Endothelial cell of umbilical vein (primary cell): ENCODE results near the gene DSE. TPM values are rescaled to one million over a fixed set of nuclear protein-coding genes. Genes with fewer than 3 reads are reported as not detected.

Experiments
- BruUV-seq: library from RNA; stranded (reverse); fragments of 400-500 nt; replicated peaks from 2 replicates; lab custom pipeline; 2021; lab: Mats Ljungman, UMichigan
- CTCF ChIA-PET: fragments of 300-600, 350-600 bp; sonication (Branson Sonifier 250); formaldehyde crosslinking; loops from one replicate; lab custom pipeline; 2021; ENCODE audit warnings: antibody characterized with exemption, inconsistent platforms; lab: Charles Lee
- POLR2A ChIA-PET: fragments of 300-600, 350-600 bp; sonication (Branson Sonifier 250); formaldehyde crosslinking; loops from one replicate; lab custom pipeline; 2021; ENCODE audit warnings: antibody characterized with exemption, inconsistent platforms; lab: Charles Lee
- DNase-seq: peaks from one replicate; pipeline ENCODE4 v3.0.0-alpha.2; 2011; ENCODE audit warnings: low read depth, low spot score
- FAIRE-seq: peaks from 2 replicates; lab custom pipeline; 2011; peaks lifted over from hg19 to GRCh38; lab: Jason Lieb, UNC
- H2AFZ ChIP-seq: 2 replicates; pipeline ENCODE4 v1.6.0; 2012; ENCODE audit warnings: low read depth, low read length, control low read depth, inconsistent platforms
- H3K27ac ChIP-seq: 2 replicates; pipeline ENCODE4 v1.5.1; 2011; ENCODE audit warnings: low read depth, mild to moderate bottlenecking, control low read depth, low read length, moderate library complexity; ENCODE audit not compliant: insufficient read depth
- H3K27me3 ChIP-seq, 2 experiments: 2 replicates each; pipeline versions ENCODE4 v1.6.0 to v1.6.1; 2011; ENCODE audit warnings: low read length in 2 of 2, mixed read lengths in 1 of 2; ENCODE audit not compliant: control insufficient read depth in 2 of 2, insufficient read depth in 2 of 2
- H3K36me3 ChIP-seq, 2 experiments: 2 replicates in 1 of 2; 3 replicates in 1 of 2; pipeline ENCODE4 v1.5.1; 2011; ENCODE audit warnings: low read length in 2 of 2, mild to moderate bottlenecking in 1 of 2, moderate library complexity in 1 of 2; ENCODE audit not compliant: control insufficient read depth in 2 of 2, insufficient read depth in 2 of 2; ENCODE audit errors: extremely low read depth in 1 of 2
- H3K4me1 ChIP-seq: 3 replicates; pipeline ENCODE4 v1.5.1; 2011; ENCODE audit warnings: mild to moderate bottlenecking, low read length; ENCODE audit not compliant: control insufficient read depth, insufficient read depth; ENCODE audit errors: extremely low read depth
- H3K4me2 ChIP-seq: 2 replicates; pipeline ENCODE4 v1.6.1; 2011; ENCODE audit warnings: low read length, control low read depth, mixed read lengths; ENCODE audit not compliant: insufficient read depth
- H3K4me3 ChIP-seq, 3 experiments: fragments of 200-600 bp in 1 of 3; sonication (generic), shearing (Covaris generic) in 1 of 3; replicated peaks in 1 of 3; 2 replicates each; pipeline ENCODE4 v1.5.1; 2011 to 2016; ENCODE audit warnings: control low read depth in 3 of 3, low read length in 3 of 3, mild to moderate bottlenecking in 2 of 3, inconsistent platforms in 1 of 3, low read depth in 1 of 3, moderate library complexity in 1 of 3; ENCODE audit not compliant: insufficient read depth in 1 of 3
- H3K79me2 ChIP-seq: 2 replicates; pipeline ENCODE4 v1.6.0; 2012; ENCODE audit warnings: low read length, inconsistent platforms; ENCODE audit not compliant: control insufficient read depth, insufficient read depth
- H3K9ac ChIP-seq: replicated peaks from 2 replicates; pipeline ENCODE3; 2011; ENCODE audit warnings: low read length, control low read depth; ENCODE audit not compliant: insufficient read depth; ENCODE audit errors: extremely low read depth
- H3K9me1 ChIP-seq: replicated peaks from 3 replicates; pipeline ENCODE4 v1.6.0; 2011; ENCODE audit warnings: mild to moderate bottlenecking, low read length; ENCODE audit not compliant: control insufficient read depth, insufficient read depth; ENCODE audit errors: extremely low read depth
- H3K9me3 ChIP-seq: replicated peaks from 2 replicates; pipeline ENCODE4 v1.5.1; 2012; ENCODE audit warnings: low read length, inconsistent platforms; ENCODE audit not compliant: control insufficient read depth, insufficient read depth
- H4K20me1 ChIP-seq: replicated peaks from 2 replicates; pipeline ENCODE3; 2011; ENCODE audit warnings: mild to moderate bottlenecking, low read length; ENCODE audit not compliant: control insufficient read depth, insufficient read depth; ENCODE audit errors: extremely low read depth
- CTCF ChIP-seq, 2 donors: IDR thresholded peaks; 1 replicate in 1 of 2; 2 replicates in 1 of 2; pipeline ENCODE4 v1.5.1; 2011; ENCODE audit warnings: low read length in 2 of 2, mild to moderate bottlenecking in 2 of 2, moderate library complexity in 2 of 2, control low read depth in 1 of 2, inconsistent platforms in 1 of 2, low read depth in 1 of 2; ENCODE audit not compliant: insufficient read depth in 1 of 2; ENCODE audit errors: extremely low read depth in 1 of 2
- EZH2 ChIP-seq: IDR thresholded peaks from 2 replicates; pipeline ENCODE4 v1.6.1; 2012; ENCODE audit warnings: borderline replicate concordance, low read depth, mild to moderate bottlenecking, moderate library complexity, low read length, inconsistent platforms; ENCODE audit not compliant: severe bottlenecking
- FOS ChIP-seq: IDR thresholded peaks from 2 replicates; pipeline ENCODE4 v1.6.1; 2011; ENCODE audit warnings: mild to moderate bottlenecking, low read length, moderate library complexity, borderline replicate concordance; ENCODE audit not compliant: insufficient read depth
- GATA2 ChIP-seq: IDR thresholded peaks from 2 replicates; pipeline ENCODE4 v1.7.0; 2011; ENCODE audit warnings: low read depth, mild to moderate bottlenecking, moderate library complexity, mixed read lengths, low read length; ENCODE audit not compliant: insufficient read length, insufficient read depth
- JUN ChIP-seq: IDR thresholded peaks from 2 replicates; pipeline ENCODE4 v1.6.1; 2011; ENCODE audit warnings: borderline replicate concordance, low read depth; ENCODE audit not compliant: insufficient read length, insufficient read depth
- MAX ChIP-seq: IDR thresholded peaks from 2 replicates; pipeline ENCODE4 v1.6.1; 2011; ENCODE audit not compliant: insufficient read depth, insufficient read length
- MYC ChIP-seq: IDR thresholded peaks from one replicate; pipeline ENCODE4 v1.6.1; 2011; ENCODE audit warnings: mild to moderate bottlenecking, low read depth, low read length
- POLR2A ChIP-seq: IDR thresholded peaks from 2 replicates; pipeline ENCODE4 v1.6.1; 2012; ENCODE audit warnings: low read depth, mild to moderate bottlenecking, control low read depth, low read length
- POLR2AphosphoS5 ChIP-seq: IDR thresholded peaks from 2 replicates; pipeline ENCODE4 v1.6.1; 2012; ENCODE audit warnings: low read depth, mild to moderate bottlenecking, control low read depth, low read length, moderate library complexity; ENCODE audit not compliant: insufficient read depth
- dilution Hi-C: fragments of 300-500 bp; cut with MboI; formaldehyde crosslinking; loops from one replicate; pipeline ENCODE4 v1.15.0; 2019; ENCODE audit warnings: low sequenced_read_pairs; ENCODE audit not compliant: extremely low pct_ligation_motif_present
- intact Hi-C: fragments of 100-400 bp; cut with micrococcal nuclease; formaldehyde crosslinking; loops from one replicate; pipeline ENCODE4 v1.10.0; 2022
- polyA plus RNA-seq, 4 experiments: library from polyadenylated mRNA; depleted of rRNA in 3 of 4; stranded (reverse) in 3 of 4; unstranded in 1 of 4; fragments of >200 nt; gene quantifications; 2 replicates each; pipeline versions ENCODE4 v1.2.1 to v1.2.3, GENCODE V29; 2011 to 2012; ENCODE audit warnings: missing spikeins in 1 of 4
- total RNA-seq: library from RNA; stranded (reverse); gene quantifications from 2 replicates; pipeline ENCODE4 v1.2.3, GENCODE V29; 2021

Gene DSE
- total and polyA plus RNA-seq, 2 donors (not counting 3 experiments of a cell fraction or from before 2014, with no cell fraction given): 12.0 to 25.0 TPM

- POLR2A ChIA-PET: no interaction called here
- Histone ChIP-seq H3K4me3 (no peak overlapping the region), H3K36me3 (no peaks in the 10 kb centered on the region), H3K4me1 (no peaks in the 10 kb centered on the region), H3K9ac (no peak overlapping the region), H3K9me3 (no peaks in the 10 kb centered on the region), H3K4me2 (no peak overlapping the region), H3K27ac (no peak overlapping the region), H3K9me1 (no peaks in the 10 kb centered on the region), H4K20me1 (no peaks in the 10 kb centered on the region), H3K79me2 (no peaks in the 10 kb centered on the region), H2AFZ (no peak overlapping the region), H3K27me3 (no peaks in the 10 kb centered on the region)
- dilution Hi-C loops: no loop called here
- intact Hi-C loops: no loop called here
- no TSS peak for BruUV-seq
- CTCF ChIA-PET: no interaction called here
- DNase-seq (no peak), FAIRE-seq (peak; percentile 46)
- TF ChIP-seq EZH2 (no peak), MYC (no peak), JUN (no peak), FOS (no peak), GATA2 (no peak), MAX (no peak), CTCF (IDR thresholded peaks at IDR 0.05; ENCODE audit: extremely low read depth in 1 of 2, insufficient read depth in 1 of 2, low read depth in 1 of 2, low read length in 2 of 2) (no peak), POLR2AphosphoS5 (no peak), POLR2A (no peak)
Observed at GRCh38 chr6:116335612-116336215, 35.0 kb upstream of the DSE start.
